ENCODE results near the gene TMEM87B.
A peak's percentile ranks its signal among the peaks of the same experiment; 100 is the strongest.

Gene TMEM87B

DNA sequence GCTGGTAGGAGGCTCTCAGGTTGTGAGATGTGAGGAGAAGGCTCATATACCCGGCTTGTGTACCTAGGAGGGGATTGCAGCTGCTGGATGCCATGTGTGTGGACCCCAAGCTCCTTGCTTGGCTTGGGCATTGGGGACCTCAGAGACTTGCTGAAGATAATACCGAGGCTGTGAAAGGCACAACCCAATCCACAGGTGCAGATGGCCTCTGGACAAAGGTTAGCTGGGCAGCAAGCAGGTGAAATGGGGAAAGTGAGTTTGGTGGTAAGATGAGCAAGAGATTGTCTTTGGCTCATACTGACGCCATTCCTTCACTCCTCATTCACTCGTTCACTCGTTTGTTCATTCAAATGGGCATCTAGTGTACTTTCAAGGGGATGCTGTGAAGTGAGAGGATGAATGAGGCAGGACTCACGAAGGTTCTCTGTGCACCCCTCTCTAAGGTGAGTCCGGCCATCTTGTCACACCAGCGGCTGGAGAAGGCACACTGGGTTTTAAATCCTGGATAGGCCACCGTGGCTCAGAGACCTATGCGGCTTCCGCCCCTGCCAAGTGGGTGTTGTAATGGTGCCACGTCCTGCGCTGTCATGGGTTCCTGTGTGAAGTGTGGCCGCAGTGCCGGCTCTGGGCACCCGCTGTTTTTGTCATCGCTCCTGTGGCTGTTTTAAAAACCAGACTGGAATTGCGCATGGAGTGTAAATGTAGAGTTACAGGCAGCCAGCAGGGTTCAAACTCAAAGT lies 96.8 kb downstream of the TMEM87B start:
- no peak for DNase-seq (ENCODE audit: low spot score)

DNA sequence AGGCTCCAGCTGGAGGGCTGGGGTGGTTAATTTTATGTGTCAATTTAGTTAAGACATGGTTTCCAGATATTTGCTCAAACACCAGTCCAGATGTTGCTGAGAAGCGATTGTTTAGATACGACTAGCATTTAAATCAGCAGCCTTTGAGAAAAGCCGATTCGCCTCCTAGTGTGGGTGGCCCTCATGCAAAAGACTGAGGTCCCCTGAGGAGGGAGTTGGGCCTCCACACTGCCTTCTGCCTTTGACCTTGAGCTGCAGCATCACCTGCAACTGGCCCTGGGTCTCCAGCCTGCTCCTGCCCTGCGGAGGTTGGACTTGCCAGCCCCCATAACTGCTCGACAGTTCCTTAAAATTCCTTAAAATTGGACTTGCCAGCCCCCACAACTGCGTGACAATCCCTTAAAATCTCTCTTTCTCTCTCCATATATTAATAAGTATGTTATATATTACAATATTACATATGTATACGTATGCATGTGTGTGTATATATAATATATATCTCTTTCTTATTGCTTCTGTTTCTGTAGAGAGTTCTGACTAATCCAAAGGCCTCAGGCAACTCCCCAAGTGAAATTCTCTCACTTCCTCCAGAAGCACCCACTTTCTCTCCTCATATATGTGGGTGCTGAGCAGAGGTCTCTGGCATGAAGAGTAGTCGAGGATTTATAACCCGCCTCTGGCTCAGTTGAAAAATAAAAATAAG lies 97.6 kb downstream of the TMEM87B start:
- no peak for DNase-seq (ENCODE audit: low spot score)

DNA sequence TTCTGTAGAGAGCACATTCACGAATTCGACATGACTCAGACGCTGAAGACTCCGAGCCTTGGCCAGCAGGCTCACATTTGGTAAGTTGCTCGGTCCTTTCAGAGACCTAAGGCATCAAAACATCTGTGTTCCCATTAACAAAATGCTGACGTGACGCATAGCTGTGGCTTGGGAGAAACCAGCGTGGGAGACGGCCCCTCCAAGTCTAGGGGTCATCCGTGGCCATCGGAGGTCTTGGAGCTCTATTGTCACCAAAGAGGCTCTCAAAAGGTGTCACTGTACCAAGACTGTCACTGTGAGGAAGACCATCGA lies 98.1 kb downstream of the TMEM87B start:
- no peak for DNase-seq (ENCODE audit: low spot score)

- DNase-seq (ENCODE audit: low spot score), result no peak
Observed at GRCh38 chr2:112153501-112153900, 98.4 kb downstream of the TMEM87B start.

- DNase-seq (ENCODE audit: low spot score), result no peak
Observed at GRCh38 chr2:112154246-112155117, 99.4 kb downstream of the TMEM87B start.

DNA sequence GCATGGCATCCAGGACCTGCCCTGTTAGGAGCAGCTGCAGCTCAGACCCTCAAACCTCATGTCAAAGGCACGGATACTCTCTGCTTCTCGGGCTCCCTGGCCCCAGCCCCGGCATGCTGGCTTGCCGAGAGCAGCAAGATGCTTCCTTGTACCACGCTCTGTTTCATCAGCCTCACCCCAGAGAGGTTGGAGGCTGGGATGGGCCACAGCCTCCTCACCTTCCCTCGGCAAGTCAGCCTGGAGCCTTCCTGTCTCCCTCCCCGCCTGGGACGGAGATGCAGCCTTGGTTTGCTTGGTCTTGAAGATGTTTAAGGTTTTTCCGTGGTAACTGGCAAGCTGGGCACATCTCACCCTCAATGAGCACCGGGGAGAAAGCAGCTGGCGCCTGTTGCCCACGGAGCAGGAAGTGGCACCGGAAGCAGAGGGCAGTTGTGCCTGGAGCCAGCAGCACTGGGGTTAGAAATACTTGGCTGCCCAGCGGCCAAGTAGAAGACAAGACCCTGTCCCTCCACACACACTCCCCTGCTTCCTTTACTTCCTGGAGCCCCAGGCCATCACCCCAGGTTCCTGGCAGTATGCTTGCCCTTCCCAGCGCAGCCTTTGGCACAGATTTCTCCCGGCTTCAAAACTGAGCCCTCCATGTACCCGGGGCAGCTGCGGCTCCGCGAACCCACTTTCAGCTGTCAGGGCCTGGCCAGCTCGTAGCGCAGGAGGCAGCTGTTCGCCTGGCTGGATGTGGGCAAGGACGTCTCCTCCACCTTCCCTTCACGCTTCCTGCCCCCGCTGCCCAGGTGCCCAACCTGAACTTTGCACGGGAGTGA lies 100.5 kb downstream of the TMEM87B start:
- no peak for DNase-seq (ENCODE audit: low spot score)

DNA sequence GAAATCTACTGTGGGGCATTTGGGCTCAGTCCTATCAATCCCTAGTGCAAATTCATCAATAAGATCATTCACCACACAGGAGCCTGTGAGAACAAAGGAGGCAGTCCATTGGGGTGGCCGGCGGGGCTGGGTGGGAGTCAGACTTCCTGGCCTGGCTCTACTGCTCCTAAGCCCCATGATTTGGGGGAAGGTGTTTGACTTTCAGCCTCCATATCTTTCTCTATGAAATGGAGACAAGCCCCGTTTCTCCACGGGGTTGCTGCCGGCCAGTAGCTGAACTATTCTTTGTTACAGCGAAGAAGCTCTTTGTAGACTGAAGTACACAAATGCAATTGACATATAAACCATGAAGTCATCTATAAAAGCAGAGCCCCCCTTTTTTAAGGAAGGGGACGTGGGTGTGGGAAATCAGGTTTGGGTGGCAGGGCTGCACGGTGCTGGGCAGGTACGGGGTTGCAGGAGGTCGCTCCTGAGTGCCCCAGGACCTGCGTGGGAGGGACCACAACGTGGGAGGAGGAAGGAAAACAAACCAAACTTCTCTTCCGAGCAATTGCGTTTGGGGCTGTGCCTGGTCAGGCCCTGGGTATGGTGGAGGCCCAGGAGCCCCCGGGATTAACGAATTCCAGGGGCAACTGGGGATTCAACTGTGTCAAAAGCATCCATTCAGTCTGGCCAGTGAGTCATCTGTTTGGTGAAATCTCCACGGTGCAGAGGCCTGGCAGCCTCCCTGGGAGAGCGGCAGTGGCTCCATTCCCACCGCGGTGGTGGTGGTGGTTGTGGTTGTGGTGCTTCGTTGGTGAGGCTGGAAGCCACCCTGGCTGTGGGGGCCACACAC lies 101.3 kb downstream of the TMEM87B start:
- DNase-seq (ENCODE audit: low spot score), result no peak

GRCh38 chr2:112157472-112157871 lies 102.4 kb downstream of the TMEM87B start:
- no peak for DNase-seq (ENCODE audit: low spot score)

DNA sequence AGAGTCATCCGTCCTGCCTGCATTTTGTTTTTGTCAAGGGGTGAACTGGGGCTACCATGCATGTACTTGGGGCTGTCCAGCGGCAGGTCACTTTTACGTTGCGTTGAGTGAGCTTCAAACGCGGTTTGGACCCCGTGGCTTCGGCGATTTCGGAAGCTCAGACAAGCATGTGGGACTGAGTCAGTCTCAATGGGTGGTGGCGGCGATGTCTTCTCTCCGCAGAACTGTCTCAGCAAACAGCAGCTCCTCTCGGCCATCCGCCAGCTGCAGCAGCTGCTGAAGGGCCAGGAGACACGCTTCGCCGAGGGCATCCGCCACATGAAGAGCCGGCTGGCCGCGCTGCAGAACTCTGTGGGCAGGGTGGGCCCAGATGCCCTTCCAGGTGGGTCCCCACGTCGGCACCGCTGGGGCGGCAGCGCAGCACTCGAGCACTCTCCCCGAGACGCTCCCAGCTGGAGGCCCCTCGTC lies 104.4 kb downstream of the TMEM87B start:
- DNase-seq (ENCODE audit: low spot score), result no peak

GRCh38 chr2:112160283-112161250 lies 105.5 kb downstream of the TMEM87B start:
- peak; percentile 30 for DNase-seq (ENCODE audit: low spot score)

DNA sequence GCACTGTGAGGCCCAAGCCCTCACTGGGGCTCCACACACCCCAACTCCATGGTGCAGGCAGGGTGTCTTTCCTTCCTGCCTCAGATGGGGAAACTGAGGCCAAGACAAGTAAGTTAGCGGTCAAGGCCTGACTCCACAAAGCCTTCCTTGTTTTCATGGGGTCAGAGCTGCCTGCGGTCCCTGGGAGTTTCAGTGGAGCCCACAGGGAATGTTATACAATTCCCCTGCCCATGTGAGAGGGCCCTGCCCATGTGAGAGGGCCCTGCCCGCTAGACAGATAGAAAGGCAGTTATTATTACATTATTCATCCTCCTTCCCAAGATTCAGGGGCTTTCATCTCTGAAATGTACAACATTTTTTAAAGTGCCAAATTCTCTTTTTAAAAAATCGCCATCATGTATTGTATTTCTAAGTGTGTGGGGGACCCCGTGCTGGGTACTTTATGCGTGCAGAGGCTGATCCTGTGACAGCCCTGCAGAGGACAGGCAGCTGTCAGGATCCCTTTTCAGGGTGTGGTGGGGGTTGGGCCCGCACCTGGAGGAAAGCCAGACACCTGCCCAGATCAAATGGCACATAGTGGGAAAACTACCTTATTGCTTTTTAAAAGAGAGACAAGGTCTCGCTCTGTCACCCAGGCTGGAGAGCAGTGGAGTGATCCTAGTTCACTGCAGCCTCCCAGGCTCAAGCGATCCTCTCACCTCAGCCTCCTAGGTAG lies 106.5 kb downstream of the TMEM87B start:
- DNase-seq (ENCODE audit: low spot score), result no peak

GRCh38 chr2:112162341-112162740 lies 107.3 kb downstream of the TMEM87B start:
- peak; percentile 23 for DNase-seq (ENCODE audit: low spot score)

DNA sequence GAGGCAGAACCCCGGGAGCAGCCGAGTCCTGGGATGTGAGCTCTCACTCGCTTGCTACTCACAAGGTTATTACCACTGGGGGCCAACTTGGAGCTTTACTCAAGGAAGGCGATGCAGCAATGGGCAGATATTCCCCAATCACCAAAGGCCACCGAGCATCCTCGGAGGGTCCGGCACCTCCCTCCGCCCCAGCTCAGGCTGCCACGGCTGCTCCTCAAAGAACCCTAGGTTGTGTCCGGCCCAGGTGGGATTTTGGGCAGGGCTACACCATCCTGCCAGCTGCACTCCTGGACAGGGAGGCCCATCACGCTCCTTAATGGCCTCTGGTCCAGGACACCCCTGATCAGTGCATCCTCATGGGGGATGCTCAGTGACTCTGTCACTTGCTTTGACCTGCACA lies 107.9 kb downstream of the TMEM87B start:
- peak; percentile 29 for DNase-seq (ENCODE audit: low spot score)

- DNase-seq (ENCODE audit: low spot score), result peak; percentile 32
Observed at GRCh38 chr2:112163541-112163981, 108.5 kb downstream of the TMEM87B start.

DNA sequence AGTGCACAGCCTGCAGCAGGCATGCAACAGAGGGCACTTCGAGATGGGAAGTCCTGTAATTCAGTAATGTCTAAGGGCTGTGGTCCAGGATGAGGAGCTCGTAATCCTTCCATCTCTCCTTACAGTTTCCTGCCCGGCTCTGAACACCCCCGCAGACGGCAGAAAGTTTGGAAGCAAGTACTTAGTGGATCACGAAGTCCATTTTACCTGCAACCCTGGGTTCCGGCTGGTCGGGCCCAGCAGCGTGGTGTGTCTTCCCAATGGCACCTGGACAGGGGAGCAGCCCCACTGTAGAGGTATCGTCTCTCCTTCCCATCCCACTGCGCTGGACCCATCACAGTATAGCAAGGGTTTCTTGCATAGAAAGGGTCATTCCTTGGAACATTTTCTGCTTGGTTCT lies 109.8 kb downstream of the TMEM87B start:
- no peak for DNase-seq (ENCODE audit: low spot score)

GRCh38 chr2:112165296-112165695 lies 110.2 kb downstream of the TMEM87B start:
- DNase-seq (ENCODE audit: low spot score), result no peak

- no peak for DNase-seq (ENCODE audit: low spot score)
Observed at GRCh38 chr2:112166806-112167499, 111.9 kb downstream of the TMEM87B start.

GRCh38 chr2:112168422-112169124 lies 113.5 kb downstream of the TMEM87B start:
- no peak for DNase-seq (ENCODE audit: low spot score)

All from ecto neural progenitor cell (in vitro differentiated cells).